HEK293 (cell line): ENCODE measurements around the gene MAK.

Experiments used
- CTCF ChIA-PET: fragments of 350-600 bp; formaldehyde crosslinking; extraction: SDS; loops from one replicate; lab custom pipeline; 2021; ENCODE audit warnings: antibody characterized with exemption; lab: Yijun Ruan, JAX
- POLR2A ChIA-PET: fragments of 300-600 bp; formaldehyde crosslinking; extraction: SDS; loops from one replicate; lab custom pipeline; 2020; ENCODE audit warnings: antibody characterized with exemption, inconsistent platforms; lab: Yijun Ruan, JAX
- H3K27ac ChIP-seq: fragments of 200-500 bp; sonication (Bioruptor generic); 2 replicates; pipeline ENCODE4 v1.5.1; 2014; ENCODE audit warnings: low read depth, low read length, control low read depth, inconsistent platforms; ENCODE audit errors: extremely low read depth
- H3K36me3 ChIP-seq, 2 experiments: fragments of 200-500 bp in 1 of 2; sonication (Bioruptor generic) in 1 of 2; 1 replicate in 1 of 2; 2 replicates in 1 of 2; pipeline ENCODE4 v1.5.1; 2014 to 2017; ENCODE audit warnings: inconsistent platforms in 2 of 2, low read length in 2 of 2; ENCODE audit not compliant: control insufficient read depth in 2 of 2, insufficient read depth in 1 of 2
- H3K4me1 ChIP-seq: fragments of 200-500 bp; sonication (Bioruptor generic); 2 replicates; pipeline ENCODE4 v1.5.1; 2014; ENCODE audit warnings: mild to moderate bottlenecking, low read length, inconsistent platforms; ENCODE audit not compliant: control insufficient read depth, insufficient read depth
- H3K4me3 ChIP-seq: 2 replicates; pipeline ENCODE4 v1.5.1; 2011; ENCODE audit warnings: low read depth, mild to moderate bottlenecking, control low read depth, low read length, moderate library complexity
- H3K9me3 ChIP-seq: fragments of 200-500 bp; sonication (Bioruptor generic); 2 replicates; pipeline ENCODE4 v1.5.1; 2014; ENCODE audit warnings: low read depth, low read length, inconsistent platforms; ENCODE audit not compliant: control insufficient read depth, insufficient read depth
- REPIN1 ChIP-seq: fragments of 450-650 bp; formaldehyde crosslinking; IDR thresholded peaks from 2 replicates; pipeline ENCODE4 v1.5.1; 2017; ENCODE audit warnings: missing biosample characterization, missing genetic modification characterization, low read depth
- SCRT2 ChIP-seq: fragments of 450-650 bp; formaldehyde crosslinking; IDR thresholded peaks from 2 replicates; pipeline ENCODE4 v1.5.1; 2016; ENCODE audit warnings: missing biosample characterization, missing genetic modification characterization
- TCF7L2 ChIP-seq: IDR thresholded peaks from 2 replicates; pipeline ENCODE4 v1.6.1; 2011; ENCODE audit warnings: low read depth, mild to moderate bottlenecking, inconsistent platforms, low read length, moderate library complexity, borderline replicate concordance
- TRIM28 ChIP-seq: IDR thresholded peaks from 2 replicates; pipeline ENCODE4 v1.6.1; 2011; ENCODE audit warnings: low read length, control low read depth, borderline replicate concordance
- ZEB2 ChIP-seq: fragments of 450-650 bp; formaldehyde crosslinking; IDR thresholded peaks from 2 replicates; pipeline ENCODE4 v1.5.1; 2016; ENCODE audit warnings: missing biosample characterization, missing genetic modification characterization
- ZFP69B ChIP-seq: fragments of 450-650 bp; formaldehyde crosslinking; IDR thresholded peaks from 2 replicates; pipeline ENCODE4 v1.5.1; 2016; ENCODE audit warnings: missing biosample characterization, missing genetic modification characterization
- ZNF223 ChIP-seq: fragments of 450-650 bp; formaldehyde crosslinking; IDR thresholded peaks from 2 replicates; pipeline ENCODE4 v1.5.1; 2016; ENCODE audit warnings: missing biosample characterization, missing genetic modification characterization
- ZNF23 ChIP-seq: fragments of 450-650 bp; formaldehyde crosslinking; IDR thresholded peaks from 2 replicates; pipeline ENCODE4 v1.5.1; 2016; ENCODE audit warnings: missing biosample characterization, missing genetic modification characterization, borderline replicate concordance
- ZNF501 ChIP-seq: fragments of 450-650 bp; formaldehyde crosslinking; IDR thresholded peaks from 2 replicates; pipeline ENCODE4 v1.5.1; 2016; ENCODE audit warnings: missing biosample characterization, missing genetic modification characterization
- ZNF521 ChIP-seq: fragments of 450-650 bp; formaldehyde crosslinking; IDR thresholded peaks from 2 replicates; pipeline ENCODE4 v1.5.1; 2017; ENCODE audit warnings: missing biosample characterization, mild to moderate bottlenecking, missing genetic modification characterization
- ZNF580 ChIP-seq: fragments of 450-650 bp; formaldehyde crosslinking; IDR thresholded peaks from 2 replicates; pipeline ENCODE4 v1.5.1; 2016; ENCODE audit warnings: missing biosample characterization, missing genetic modification characterization
- ZNF596 ChIP-seq: fragments of 450-650 bp; IDR thresholded peaks from 2 replicates; pipeline ENCODE4 v1.5.0; 2018; ENCODE audit warnings: missing biosample characterization, mild to moderate bottlenecking, missing genetic modification characterization, moderate library complexity
- ZNF664 ChIP-seq: fragments of 450-650 bp; formaldehyde crosslinking; IDR thresholded peaks from 2 replicates; pipeline ENCODE4 v1.5.1; 2016; ENCODE audit warnings: missing biosample characterization, missing genetic modification characterization
- ZNF777 ChIP-seq: fragments of 450-650 bp; formaldehyde crosslinking; IDR thresholded peaks from 2 replicates; pipeline ENCODE4 v1.5.1; 2017; ENCODE audit warnings: missing biosample characterization, missing genetic modification characterization, borderline replicate concordance
- TF ChIP-seq, protein P1 (sequence below): fragments of 450-650 bp; formaldehyde crosslinking; IDR thresholded peaks from 2 replicates; pipeline ENCODE4 v1.5.1; 2016; ENCODE audit warnings: missing biosample characterization, missing genetic modification characterization
- TF ChIP-seq, protein P2 (sequence below): fragments of 450-650 bp; formaldehyde crosslinking; IDR thresholded peaks from 2 replicates; pipeline ENCODE4 v1.5.1; 2016; ENCODE audit warnings: missing biosample characterization, missing genetic modification characterization
- TF ChIP-seq, protein P3 (sequence below): fragments of 450-650 bp; formaldehyde crosslinking; IDR thresholded peaks from 2 replicates; pipeline ENCODE4 v1.5.1; 2016; ENCODE audit warnings: missing biosample characterization, missing genetic modification characterization

Gene MAK

DNA sequence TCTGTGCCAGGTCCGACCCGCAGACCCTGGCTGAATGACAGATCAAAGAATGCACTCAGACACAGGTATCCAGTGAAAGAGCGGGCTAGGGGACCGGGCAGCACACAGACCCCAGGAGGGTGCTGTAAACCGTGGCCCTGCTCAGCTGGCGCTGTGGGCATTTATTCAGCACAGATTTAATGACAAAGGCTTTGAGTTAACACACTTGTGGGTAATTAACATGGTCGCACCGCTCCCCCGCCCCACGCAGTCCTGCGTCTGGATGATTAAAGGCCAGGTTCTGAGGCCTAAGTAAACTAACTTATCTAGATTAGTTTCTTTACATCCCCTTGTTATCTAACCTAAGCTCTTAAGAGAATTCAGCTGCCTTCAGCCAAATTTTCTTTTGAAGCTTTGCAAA, 3.5 kb downstream of the MAK start (continued):
- TF ChIP-seq ZNF501 (tag by site-specific recombination): no peak
- no peak for TF ChIP-seq ZNF777 (tag by site-specific recombination)
- no peak for TF ChIP-seq SCRT2 (tag by site-specific recombination)

- ChIA-PET POLR2A (no interaction called here), CTCF (interaction anchor here (0.8 kb wide), 1 partner anchor 56 kb away, joined by 3 read pairs; no protein-coding TSS in a partner anchor)
- Histone ChIP-seq H3K4me1 (no peaks in the 10 kb centered on the region), H3K9me3 (no peaks in the 10 kb centered on the region), H3K4me3 (no peak overlapping the region), H3K27ac (no peak overlapping the region), H3K36me3 (no peaks in the 10 kb centered on the region; a peak in 1 of 3 replicates)
- TF ChIP-seq, protein P1, sequence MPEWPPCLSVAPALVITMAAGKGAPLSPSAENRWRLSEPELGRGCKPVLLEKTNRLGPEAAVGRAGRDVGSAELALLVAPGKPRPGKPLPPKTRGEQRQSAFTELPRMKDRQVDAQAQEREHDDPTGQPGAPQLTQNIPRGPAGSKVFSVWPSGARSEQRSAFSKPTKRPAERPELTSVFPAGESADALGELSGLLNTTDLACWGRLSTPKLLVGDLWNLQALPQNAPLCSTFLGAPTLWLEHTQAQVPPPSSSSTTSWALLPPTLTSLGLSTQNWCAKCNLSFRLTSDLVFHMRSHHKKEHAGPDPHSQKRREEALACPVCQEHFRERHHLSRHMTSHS (tag by site-specific recombination): no peak
- TF ChIP-seq, protein P2, sequence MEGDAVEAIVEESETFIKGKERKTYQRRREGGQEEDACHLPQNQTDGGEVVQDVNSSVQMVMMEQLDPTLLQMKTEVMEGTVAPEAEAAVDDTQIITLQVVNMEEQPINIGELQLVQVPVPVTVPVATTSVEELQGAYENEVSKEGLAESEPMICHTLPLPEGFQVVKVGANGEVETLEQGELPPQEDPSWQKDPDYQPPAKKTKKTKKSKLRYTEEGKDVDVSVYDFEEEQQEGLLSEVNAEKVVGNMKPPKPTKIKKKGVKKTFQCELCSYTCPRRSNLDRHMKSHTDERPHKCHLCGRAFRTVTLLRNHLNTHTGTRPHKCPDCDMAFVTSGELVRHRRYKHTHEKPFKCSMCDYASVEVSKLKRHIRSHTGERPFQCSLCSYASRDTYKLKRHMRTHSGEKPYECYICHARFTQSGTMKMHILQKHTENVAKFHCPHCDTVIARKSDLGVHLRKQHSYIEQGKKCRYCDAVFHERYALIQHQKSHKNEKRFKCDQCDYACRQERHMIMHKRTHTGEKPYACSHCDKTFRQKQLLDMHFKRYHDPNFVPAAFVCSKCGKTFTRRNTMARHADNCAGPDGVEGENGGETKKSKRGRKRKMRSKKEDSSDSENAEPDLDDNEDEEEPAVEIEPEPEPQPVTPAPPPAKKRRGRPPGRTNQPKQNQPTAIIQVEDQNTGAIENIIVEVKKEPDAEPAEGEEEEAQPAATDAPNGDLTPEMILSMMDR: no peak
- TF ChIP-seq ZNF596 (tag by site-specific recombination): no peak
- no peak for TF ChIP-seq ZEB2 (tag by site-specific recombination)
- no peak for TF ChIP-seq ZNF580 (tag by site-specific recombination)
- no peak for TF ChIP-seq ZNF223
- TF ChIP-seq ZFP69B (tag by site-specific recombination): no peak
- TF ChIP-seq ZNF664: no peak
Observed at GRCh38 chr6:10831609-10832008, 6.7 kb downstream of the MAK start.

DNA sequence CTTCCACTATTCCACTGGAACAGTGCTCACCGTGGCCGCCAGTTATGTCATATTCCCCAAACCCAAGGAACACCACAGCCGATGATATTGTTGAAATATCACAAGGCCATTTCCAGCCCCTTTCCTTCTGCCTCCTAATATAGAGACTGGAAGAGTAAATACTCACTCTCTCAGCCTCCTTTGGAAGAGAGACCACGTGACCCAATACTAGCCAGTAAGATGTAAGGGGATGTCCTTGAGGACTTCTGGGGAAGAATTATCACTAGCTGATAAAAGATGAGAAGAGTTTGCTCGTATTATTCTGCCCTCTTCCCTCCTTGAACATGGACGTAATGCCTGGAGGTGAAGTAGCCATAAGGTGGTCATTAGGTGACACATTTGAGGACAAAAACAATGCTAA, 13.5 kb downstream of the MAK start:
- no peak for TF ChIP-seq ZNF664
- TF ChIP-seq, protein P3, sequence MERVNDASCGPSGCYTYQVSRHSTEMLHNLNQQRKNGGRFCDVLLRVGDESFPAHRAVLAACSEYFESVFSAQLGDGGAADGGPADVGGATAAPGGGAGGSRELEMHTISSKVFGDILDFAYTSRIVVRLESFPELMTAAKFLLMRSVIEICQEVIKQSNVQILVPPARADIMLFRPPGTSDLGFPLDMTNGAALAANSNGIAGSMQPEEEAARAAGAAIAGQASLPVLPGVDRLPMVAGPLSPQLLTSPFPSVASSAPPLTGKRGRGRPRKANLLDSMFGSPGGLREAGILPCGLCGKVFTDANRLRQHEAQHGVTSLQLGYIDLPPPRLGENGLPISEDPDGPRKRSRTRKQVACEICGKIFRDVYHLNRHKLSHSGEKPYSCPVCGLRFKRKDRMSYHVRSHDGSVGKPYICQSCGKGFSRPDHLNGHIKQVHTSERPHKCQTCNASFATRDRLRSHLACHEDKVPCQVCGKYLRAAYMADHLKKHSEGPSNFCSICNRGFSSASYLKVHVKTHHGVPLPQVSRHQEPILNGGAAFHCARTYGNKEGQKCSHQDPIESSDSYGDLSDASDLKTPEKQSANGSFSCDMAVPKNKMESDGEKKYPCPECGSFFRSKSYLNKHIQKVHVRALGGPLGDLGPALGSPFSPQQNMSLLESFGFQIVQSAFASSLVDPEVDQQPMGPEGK (tag by site-specific recombination): no peak
- no peak for TF ChIP-seq ZNF521
- no peak for TF ChIP-seq ZNF23 (tag by site-specific recombination)
- no peak for TF ChIP-seq TCF7L2
- no peak for TF ChIP-seq REPIN1 (tag by site-specific recombination)
- TF ChIP-seq TRIM28: no peak
- ChIA-PET CTCF (interaction anchor here (0.5 kb wide), 1 partner anchor 251 kb away, joined by 5 read pairs; no protein-coding TSS in a partner anchor), POLR2A (interaction anchor here (1.0 kb wide), 1 partner anchor 12 kb away, joined by 3 read pairs; no protein-coding TSS in a partner anchor)
- H3K9me3 ChIP-seq: no peaks in the 10 kb centered on the region
- H3K4me3 ChIP-seq: no peak overlapping the region
- no peak overlapping the region for H3K27ac ChIP-seq
- no peaks in the 10 kb centered on the region; a peak in 1 of 3 replicates for H3K36me3 ChIP-seq
- no peaks in the 10 kb centered on the region for H3K4me1 ChIP-seq
